Left lobe of liver (tissue), 2 donors: ENCODE measurements around the gene PPP1R7. TPM values are rescaled to one million over a fixed set of nuclear protein-coding genes. Genes with fewer than 3 reads are reported as not detected.

Experiments
- ATAC-seq: fragments of 200-7000 bp; cut with Tn5 transposase; one replicate; pipeline ENCODE4 v1.9.1; 2020; ENCODE audit warnings: mild to moderate bottlenecking, moderate library complexity
- DNase-seq: peaks from one replicate; pipeline ENCODE4 v3.0.0-alpha.2; 2020; ENCODE audit warnings: low spot score
- total RNA-seq: library from RNA; stranded (reverse); gene quantifications from one replicate; pipeline ENCODE4 v1.2.1, GENCODE V29; 2021
- donor health status: DM: no; HTN: no; CAD: no; lungs with moderate emphysema.
- donor health status: DM: no; HTN: yes; CAD: no.

Gene PPP1R7
- total RNA-seq, 1 donor from 2014 or later, result 25.6 TPM

DNA sequence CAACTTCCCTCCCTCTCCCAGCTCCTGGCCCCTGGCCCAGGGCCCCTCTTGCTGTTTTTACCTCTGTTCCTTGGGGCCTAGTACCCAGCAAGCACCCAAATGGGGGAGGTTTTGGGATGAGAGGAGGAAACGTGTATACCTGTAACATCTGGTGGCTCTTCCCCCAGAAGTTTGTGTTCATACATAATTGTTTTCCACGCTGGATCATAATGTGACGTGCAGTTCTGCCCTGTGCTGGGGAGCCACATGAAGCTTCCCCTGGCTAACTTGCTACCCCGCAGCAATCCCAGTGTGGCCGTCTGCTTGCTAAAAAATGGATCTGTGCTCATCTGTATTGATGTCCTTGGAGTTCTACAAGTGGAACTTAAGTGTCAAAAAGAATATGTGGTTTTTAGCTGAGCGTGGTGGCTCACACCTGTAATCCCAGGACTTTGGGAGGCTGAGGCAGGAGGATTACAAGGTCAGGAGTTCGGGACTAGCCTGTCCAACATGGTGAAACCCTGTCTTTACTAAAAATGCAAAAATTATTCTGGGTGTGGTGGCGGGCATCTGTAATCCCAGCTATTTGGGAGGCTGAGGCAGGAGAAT lies 74.7 kb downstream of the PPP1R7 start:
- DNase-seq (no peak), ATAC-seq (peak; percentile 4)

DNA sequence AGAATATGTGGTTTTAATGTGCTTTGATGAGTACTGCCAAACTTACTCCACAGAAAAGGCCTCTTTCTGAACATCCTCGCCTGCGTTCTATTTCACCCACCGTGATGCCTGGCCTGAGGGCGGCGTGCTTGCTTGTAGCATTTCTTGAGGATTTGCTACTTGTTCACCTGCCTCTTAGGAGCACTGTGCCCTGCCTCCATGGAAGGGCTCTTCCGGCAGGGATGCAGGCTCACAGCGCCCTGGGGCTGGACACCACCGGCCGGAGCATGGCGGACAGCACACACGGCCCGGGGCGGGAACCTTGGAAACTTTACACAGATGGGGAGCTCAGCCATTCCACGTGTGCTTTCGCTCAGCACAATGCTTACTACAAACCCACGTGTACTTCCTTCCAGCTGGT lies 75.3 kb downstream of the PPP1R7 start:
- DNase-seq (no peak), ATAC-seq (peak; percentile 5)

DNA sequence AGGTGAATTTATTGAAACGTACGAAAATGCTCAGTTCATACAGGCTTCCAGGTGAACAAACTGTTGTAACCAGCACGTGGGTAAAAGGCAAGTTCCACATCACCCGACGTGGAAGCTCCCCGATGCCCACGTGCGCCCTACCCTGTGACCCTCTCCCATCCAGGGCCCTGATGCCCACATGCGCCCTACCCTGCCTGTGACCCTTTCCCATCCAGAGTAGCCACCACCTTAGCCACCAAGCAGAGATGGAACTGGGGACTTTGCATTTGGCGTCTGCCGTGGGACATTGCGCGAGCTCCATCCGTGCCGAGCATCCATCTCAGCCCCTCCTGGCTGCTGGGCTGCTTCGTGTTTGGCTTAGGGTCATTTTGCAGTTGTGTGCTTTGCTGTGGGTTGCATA lies 75.7 kb downstream of the PPP1R7 start:
- DNase-seq (no peak), ATAC-seq (no peak)

- ATAC-seq (no peak), DNase-seq (no peak)
These were observed 76.7 kb downstream of the PPP1R7 start for GRCh38 chr2:241226723-241227572.

GRCh38 chr2:241227594-241227993 lies 77.3 kb downstream of the PPP1R7 start:
- DNase-seq (no peak), ATAC-seq (no peak)

DNA sequence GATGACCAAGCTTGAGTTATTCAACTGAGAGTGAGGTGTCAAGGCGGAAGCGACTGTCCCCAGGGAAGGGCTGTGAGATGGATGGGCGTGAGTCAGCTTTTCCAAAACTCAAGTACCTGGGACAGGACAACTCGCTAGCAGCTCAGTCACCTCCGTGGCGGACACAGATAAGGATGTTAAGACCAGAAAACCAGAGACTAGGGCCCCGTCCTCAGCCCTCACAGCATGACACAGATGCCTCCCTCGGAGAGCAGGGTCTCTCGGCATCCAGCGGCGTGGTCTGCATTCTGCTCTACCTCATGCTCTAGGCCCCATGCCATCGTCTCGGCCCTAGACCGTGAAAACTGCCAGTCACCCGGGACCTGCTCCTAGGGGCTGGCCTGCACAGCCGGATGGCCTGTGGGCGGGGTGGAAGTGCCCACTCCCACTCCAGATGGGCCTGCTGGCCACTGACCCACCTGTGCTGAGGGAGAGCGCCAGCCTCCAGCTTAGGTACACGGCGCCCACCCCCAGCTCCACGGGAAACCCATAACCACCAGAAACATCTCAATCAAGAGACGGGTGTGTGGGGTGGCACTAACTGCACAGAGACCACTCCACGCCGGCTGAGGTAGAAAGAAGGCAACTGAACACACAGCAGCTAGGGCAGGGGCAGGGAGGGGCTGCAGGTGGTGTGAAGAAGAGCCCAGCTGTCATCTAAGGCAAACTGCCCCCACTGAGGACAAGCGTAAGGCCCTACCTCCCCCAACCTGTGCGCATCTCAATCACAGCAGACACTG lies 78.0 kb downstream of the PPP1R7 start:
- DNase-seq (no peak), ATAC-seq (no peak)

DNA sequence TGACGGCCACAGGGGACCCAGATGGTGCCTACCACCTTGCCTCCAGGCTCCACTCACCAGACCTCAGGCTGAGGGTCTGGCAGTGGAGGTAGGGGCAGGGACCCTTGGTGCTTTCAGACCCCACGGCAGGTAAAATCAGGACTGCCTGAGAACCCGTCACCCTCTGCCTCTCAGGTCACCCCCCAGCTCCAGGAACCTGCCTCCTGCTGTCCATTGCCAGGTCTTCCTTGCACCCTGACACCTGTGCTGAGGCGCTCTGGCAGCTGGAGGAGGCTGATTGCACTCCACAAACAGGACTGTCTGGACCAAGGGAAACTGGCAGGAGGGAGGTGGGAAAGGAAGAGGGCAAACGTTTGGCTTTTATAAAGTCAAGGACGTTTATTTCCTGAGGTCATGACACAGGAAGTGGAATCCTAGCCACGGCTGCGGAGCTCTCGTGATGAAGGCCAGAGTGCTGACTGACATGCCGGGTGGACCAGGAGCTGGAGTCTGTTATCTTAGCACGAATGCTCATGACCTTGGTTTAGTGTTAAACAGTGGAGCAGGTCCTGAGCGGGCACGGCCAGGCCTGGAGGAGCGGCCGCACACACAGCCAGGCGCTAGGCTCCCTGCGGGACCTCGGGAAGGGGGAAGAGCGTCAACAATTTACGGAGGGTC lies 78.7 kb downstream of the PPP1R7 start:
- ATAC-seq (no peak), DNase-seq (no peak)

GRCh38 chr2:241229563-241230401 lies 79.5 kb downstream of the PPP1R7 start:
- ATAC-seq, result no peak
- DNase-seq, result no peak

- DNase-seq (no peak), ATAC-seq (no peak)
These were observed 80.2 kb downstream of the PPP1R7 start for GRCh38 chr2:241230435-241230834.

- ATAC-seq, result peak; percentile 6
These were observed 82.7 kb downstream of the PPP1R7 start for GRCh38 chr2:241232736-241233575.

More at GRCh38 chr2:241232736-241233575, 82.7 kb downstream of the PPP1R7 start:
- DNase-seq, result no peak

Other genes starting within 250 kb of the PPP1R7 start
- 0.05 TPM for gene CROCC2, start 244.1 kb upstream of the PPP1R7 start, total RNA-seq
- 34.9 TPM for gene SNED1, start 151.8 kb upstream of the PPP1R7 start, total RNA-seq
- 15.4 TPM for gene MTERF4, start 48.2 kb upstream of the PPP1R7 start, total RNA-seq
- 5.0 TPM for gene PASK, start 995 bp upstream of the PPP1R7 start, total RNA-seq
- gene ANO7, start 38.2 kb downstream of the PPP1R7 start, total RNA-seq, result 1.3 TPM
- gene HDLBP, start 165.2 kb downstream of the PPP1R7 start, total RNA-seq, result 490 TPM
- gene SEPTIN2, start 165.5 kb downstream of the PPP1R7 start, total RNA-seq, result 74.5 TPM
- 27.6 TPM for gene FARP2, start 205.8 kb downstream of the PPP1R7 start, total RNA-seq